ENCODE results near the gene THOC6. TPM values are rescaled to one million over a fixed set of nuclear protein-coding genes. Genes with fewer than 3 reads are reported as not detected.
A peak's percentile ranks its signal among the peaks of the same experiment; 100 is the strongest.

The THOC6 gene
- total and polyA plus RNA-seq, 9 of the 15 experiments (the other 6 are each of a cell fraction or from before 2014, with no cell fraction given): 2.5 to 65.4 (median 42.3) TPM

GRCh38 chr16:2980227-2981176 lies 43.3 kb upstream of the THOC6 start, which contains the start of gene PKMYT1 (continued):
- TF ChIP-seq ZNF133 (CRISPR knock-in tag; IDR thresholded peaks at IDR 0.05) (no peak), NFYB (IDR thresholded peaks at IDR 0.05; ENCODE audit: extremely low read depth, insufficient read length) (no peak), ZSCAN29 (IDR thresholded peaks at IDR 0.05) (0 out of 2 replicates have a peak, but pooled peaks have one; percentile 18), CHD2 (IDR thresholded peaks at IDR 0.05; ENCODE audit: low read depth, low read length) (no peak), SMC3 (conservative IDR thresholded peaks at IDR 0.05; ENCODE audit: insufficient read depth, low read depth, low read length) (no peak), POLR2AphosphoS2 (IDR thresholded peaks at IDR 0.05; ENCODE audit: low read length) (no peak; the same call in 1 of the 2 replicates), WHSC1 (IDR thresholded peaks at IDR 0.05; ENCODE audit: low read length) (no peak), ZNF282 (CRISPR knock-in tag; IDR thresholded peaks at IDR 0.05) (0 out of 2 replicates have a peak, but pooled peaks have one; percentile 36), RBBP5 (IDR thresholded peaks at IDR 0.05; ENCODE audit: borderline replicate concordance, insufficient read depth, low read length, poor library complexity, severe bottlenecking) (peak; percentile 10), ZNF77 (CRISPR knock-in tag; IDR thresholded peaks at IDR 0.05) (no peak), SRF (CRISPR knock-in tag; IDR thresholded peaks at IDR 0.05) (peak in 1 of 2 experiments; percentile 46; a peak in 1 of 4 replicates), E2F4 (CRISPR knock-in tag; IDR thresholded peaks at IDR 0.05; ENCODE audit: low read depth) (peak; percentile 62; the same call in 1 of the 2 replicates), HNRNPL (IDR thresholded peaks at IDR 0.05; ENCODE audit: low read depth, low read length) (0 out of 2 replicates have a peak, but pooled peaks have one; percentile 56), TCF15 (CRISPR knock-in tag; IDR thresholded peaks at IDR 0.05) (no peak), CC2D1A (IDR thresholded peaks at IDR 0.05) (0 out of 2 replicates have a peak, but pooled peaks have one; percentile 10), YY1 (IDR thresholded peaks at IDR 0.05; ENCODE audit: borderline replicate concordance in 1 of 3, control insufficient read depth in 1 of 3, extremely low read depth in 1 of 3, insufficient read depth in 3 of 3, insufficient read length in 1 of 3, insufficient replicate concordance in 2 of 3, low read depth in 1 of 3, low read length in 2 of 3) (peak in 1 of 3 experiments; percentile 43), ZNF584 (CRISPR knock-in tag; IDR thresholded peaks at IDR 0.05; ENCODE audit: low read depth) (no peak), DNMT1 (IDR thresholded peaks at IDR 0.05) (no peak), SLC30A9 (CRISPR knock-in tag; IDR thresholded peaks at IDR 0.05) (no peak), DDX20 (tag; IDR thresholded peaks at IDR 0.05; ENCODE audit: low read depth) (no peak), CBX5 (IDR thresholded peaks at IDR 0.05; ENCODE audit: borderline replicate concordance, low read depth) (no peak), FIP1L1 (IDR thresholded peaks at IDR 0.05; ENCODE audit: low read depth, low read length, poor library complexity, severe bottlenecking) (peak; percentile 31), TFE3 (CRISPR knock-in tag; IDR thresholded peaks at IDR 0.05) (no peak), FOXA1 (IDR thresholded peaks at IDR 0.05; ENCODE audit: borderline replicate concordance) (no peak)

Data from K562 (cell line).